ENCODE results near the gene AGO1.

DNA sequence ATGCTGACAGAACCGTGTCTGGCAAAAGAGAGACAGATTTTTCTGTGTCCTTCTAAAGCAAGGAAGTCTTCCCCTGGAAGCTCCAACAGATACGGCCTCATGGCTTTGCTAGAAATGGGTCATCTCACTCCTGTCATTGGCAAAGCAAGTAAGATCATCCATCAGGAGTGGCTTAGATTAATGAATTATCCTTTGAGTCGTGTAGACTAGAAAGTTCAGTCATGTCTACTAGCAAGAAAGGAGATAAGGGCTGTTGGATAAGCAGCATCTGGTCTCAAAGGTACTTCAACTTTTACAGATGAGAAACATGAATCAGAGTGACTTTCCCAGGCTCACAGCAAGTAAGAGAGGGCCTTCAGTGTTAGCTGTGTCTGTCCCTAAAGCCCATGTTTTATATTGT lies 44.5 kb downstream of the AGO1 start:
- TF ChIP-seq, protein P1, sequence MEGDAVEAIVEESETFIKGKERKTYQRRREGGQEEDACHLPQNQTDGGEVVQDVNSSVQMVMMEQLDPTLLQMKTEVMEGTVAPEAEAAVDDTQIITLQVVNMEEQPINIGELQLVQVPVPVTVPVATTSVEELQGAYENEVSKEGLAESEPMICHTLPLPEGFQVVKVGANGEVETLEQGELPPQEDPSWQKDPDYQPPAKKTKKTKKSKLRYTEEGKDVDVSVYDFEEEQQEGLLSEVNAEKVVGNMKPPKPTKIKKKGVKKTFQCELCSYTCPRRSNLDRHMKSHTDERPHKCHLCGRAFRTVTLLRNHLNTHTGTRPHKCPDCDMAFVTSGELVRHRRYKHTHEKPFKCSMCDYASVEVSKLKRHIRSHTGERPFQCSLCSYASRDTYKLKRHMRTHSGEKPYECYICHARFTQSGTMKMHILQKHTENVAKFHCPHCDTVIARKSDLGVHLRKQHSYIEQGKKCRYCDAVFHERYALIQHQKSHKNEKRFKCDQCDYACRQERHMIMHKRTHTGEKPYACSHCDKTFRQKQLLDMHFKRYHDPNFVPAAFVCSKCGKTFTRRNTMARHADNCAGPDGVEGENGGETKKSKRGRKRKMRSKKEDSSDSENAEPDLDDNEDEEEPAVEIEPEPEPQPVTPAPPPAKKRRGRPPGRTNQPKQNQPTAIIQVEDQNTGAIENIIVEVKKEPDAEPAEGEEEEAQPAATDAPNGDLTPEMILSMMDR (IDR thresholded peaks at IDR 0.05): no peak
- no peak for TF ChIP-seq ZFX (IDR thresholded peaks at IDR 0.05; ENCODE audit: borderline replicate concordance)
